WTC11 (cell line): Measurements from ENCODE around the gene OR11A1.

Experiments
- CTCF ChIP-seq: fragments of 200-600 bp; IDR thresholded peaks from 2 replicates; pipeline ENCODE4 v1.8.0; 2022; ENCODE audit warnings: antibody characterized with exemption
- ZNF281 ChIP-seq: sonication (generic); formaldehyde crosslinking; IDR thresholded peaks from 2 replicates; pipeline ENCODE4 v1.8.0; 2023; ENCODE audit warnings: mild to moderate bottlenecking, missing genetic modification reagents

- TF ChIP-seq ZNF281 (CRISPR knock-in tag) (no peak), CTCF (no peak)
Measured at GRCh38 chr6:29486577-29486976, 29.7 kb upstream of the OR11A1 start.
